GM19043 (cell line): ENCODE measurements around the gene ZNF341.
A peak's percentile ranks its signal among the peaks of the same experiment; 100 is the strongest.
"Not testable (repeated sequence)": the region's sequence is repeated elsewhere in the genome, so short reads cannot be mapped to it uniquely, and the experiment has no call there.

Experiments used
- ATAC-seq: cut with Tn5 transposase; IDR thresholded peaks from one replicate; pipeline ENCODE4 v1.9.1; 2021; ENCODE audit warnings: low read depth; ENCODE audit not compliant: unreplicated experiment

The ZNF341 gene

GRCh38 chr20:33727806-33728205 is 4.0 kb upstream of the ZNF341 start:
- ATAC-seq: no peak

GRCh38 chr20:33728463-33728862 is 3.3 kb upstream of the ZNF341 start:
- no peak for ATAC-seq

GRCh38 chr20:33729101-33729500 is 2.7 kb upstream of the ZNF341 start:
- ATAC-seq: no peak

GRCh38 chr20:33730946-33731692 is 677 bp upstream of the ZNF341 start:
- ATAC-seq: no peak

DNA sequence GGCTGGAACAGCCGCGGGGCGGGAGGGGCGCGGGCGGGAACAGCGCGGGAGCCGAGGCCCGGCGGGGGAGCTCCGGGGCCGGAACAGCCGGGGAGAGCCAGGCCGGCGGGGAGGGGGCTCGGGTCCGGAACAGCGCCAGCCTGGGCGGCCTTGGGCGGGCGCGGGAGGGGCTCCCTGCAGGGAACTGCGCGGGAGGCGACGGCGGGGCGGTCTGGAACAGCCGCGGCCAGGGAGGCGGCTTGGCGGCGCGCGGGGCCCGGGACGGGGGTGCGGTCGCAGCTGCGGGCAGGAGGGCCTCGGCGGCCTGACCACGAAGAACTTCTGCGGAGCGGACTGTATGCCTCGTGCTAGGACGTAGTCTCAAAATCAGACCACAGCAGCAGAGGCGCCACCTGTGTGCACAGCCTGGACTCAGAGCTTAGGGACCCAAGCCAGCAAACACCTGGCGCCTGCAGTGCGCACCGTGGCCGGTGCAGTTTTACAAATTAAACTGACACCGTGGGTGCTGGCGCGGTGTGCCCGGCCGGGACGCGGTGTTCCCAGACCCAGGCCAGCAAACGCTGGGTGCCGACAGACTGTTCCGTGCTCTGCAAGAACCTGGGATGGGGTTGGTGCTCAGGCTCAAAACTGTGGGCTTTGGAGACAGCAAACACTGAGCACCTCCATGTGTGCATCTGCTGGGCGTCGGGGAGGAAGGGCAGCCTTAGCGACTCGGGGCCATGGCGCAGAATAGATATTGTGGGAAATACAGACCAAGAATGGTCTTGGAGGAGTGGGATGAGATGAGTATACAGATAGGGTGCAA is 572 bp downstream of the ZNF341 start:
- ATAC-seq: peak; percentile 46

GRCh38 chr20:33733654-33734576 is 2.1 kb downstream of the ZNF341 start:
- no peak for ATAC-seq

DNA sequence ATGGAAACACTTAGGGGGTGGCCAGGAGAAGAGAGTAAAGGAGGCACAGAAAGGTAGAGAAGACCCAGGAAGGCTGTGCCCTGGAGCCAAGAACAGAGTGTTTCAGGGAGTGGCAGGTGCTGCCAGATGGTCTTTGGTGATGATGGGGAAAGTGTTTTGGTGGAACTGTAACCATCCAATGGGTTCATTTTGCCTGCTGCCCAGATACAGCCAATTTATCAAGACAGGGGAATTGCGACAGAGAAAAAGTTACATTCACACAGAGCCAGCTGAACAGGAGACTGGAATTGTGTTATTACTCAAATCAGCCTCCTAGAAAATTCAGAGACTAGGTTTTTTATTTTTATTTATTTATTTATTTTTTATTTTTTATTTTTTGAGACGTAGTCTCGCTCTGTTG is 5.2 kb downstream of the ZNF341 start:
- ATAC-seq: no peak

GRCh38 chr20:33739493-33739892 is 7.7 kb downstream of the ZNF341 start:
- no peak for ATAC-seq

- ATAC-seq: no peak
Measured at GRCh38 chr20:33740189-33740588, 8.4 kb downstream of the ZNF341 start.

DNA sequence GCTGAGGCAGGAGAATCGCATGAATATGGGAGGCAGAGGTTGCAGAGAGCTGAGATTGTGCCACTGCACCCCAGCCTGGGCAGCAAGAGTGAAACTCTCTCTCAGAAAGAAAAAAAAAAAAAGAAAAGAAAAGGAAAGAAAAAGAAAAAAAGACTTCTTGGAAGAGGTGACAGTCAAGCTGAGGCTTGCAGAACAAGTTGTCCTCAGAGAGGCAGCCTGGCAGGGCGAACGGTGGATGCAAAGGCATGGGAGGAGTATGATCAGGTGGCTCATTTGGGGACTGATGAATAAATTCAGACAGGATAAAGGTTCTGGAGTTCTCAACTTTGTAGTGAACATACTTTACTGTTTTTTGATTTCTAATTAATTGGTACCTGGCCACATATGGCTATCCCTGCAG is 12.4 kb downstream of the ZNF341 start:
- no peak for ATAC-seq

DNA sequence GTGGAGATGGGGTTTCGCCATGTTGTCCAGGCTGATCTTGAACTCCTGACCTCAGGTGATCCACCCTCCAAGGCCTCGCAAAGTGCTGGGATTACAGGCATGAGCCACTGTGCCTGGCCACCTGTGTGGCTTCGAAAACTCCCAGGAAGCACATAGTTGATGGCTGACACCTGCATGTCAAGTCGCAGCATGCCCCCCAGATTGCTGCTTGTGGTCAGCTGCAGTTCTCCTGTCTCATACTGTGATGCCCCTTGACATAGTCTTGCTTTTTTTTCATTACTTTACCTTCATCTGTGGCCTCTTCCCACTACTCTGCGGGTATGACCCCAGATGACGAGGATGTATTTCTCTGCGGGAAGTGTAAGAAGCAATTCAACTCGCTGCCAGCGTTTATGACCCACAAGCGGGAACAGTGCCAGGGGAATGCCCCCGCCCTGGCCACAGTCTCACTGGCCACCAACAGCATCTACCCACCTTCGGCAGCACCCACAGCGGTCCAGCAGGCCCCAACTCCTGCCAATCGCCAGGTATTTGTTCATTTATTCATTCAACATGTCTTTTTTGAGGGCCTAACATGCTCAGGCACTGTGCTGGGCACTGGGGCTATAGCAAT is 13.1 kb downstream of the ZNF341 start:
- no peak for ATAC-seq

- no peak for ATAC-seq
Measured at GRCh38 chr20:33746325-33746998, 14.7 kb downstream of the ZNF341 start.

DNA sequence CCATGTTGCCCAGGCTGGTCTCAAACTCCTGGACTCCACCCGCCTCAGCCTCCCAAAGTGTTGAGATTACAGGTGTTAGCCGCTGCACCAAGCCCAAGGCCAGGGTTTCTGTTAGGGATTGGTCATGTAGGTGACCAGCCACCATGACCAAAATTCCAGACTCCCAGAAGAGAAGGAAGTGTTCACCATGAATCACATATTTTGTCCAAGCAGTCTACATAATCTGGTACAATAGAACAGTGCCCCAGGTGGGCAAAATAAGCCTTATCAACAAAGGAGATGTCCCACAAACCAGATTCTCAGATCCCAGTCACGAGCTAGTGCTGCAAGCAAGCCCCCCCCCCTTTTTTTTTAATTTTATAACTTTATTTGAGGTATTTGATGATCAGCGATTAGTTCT is 20.0 kb downstream of the ZNF341 start:
- ATAC-seq: no peak

DNA sequence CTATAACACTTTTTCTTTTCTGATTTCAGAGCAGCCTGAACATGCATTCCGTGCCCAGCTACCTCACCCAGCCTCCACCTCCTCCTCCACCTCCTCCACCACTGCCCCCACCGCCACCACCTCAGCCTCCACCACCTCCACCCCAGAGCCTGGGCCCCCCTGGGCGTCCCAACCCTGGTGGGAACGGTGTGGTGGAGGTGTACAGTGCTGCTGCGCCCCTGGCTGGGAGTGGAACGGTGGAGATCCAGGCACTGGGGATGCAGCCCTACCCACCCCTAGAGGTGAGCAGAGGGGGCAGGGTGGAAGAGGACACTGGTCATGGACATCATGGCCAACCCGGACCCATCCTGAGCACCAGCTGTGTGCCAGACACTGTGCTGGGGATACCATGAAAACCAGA is 21.3 kb downstream of the ZNF341 start:
- ATAC-seq: no peak

DNA sequence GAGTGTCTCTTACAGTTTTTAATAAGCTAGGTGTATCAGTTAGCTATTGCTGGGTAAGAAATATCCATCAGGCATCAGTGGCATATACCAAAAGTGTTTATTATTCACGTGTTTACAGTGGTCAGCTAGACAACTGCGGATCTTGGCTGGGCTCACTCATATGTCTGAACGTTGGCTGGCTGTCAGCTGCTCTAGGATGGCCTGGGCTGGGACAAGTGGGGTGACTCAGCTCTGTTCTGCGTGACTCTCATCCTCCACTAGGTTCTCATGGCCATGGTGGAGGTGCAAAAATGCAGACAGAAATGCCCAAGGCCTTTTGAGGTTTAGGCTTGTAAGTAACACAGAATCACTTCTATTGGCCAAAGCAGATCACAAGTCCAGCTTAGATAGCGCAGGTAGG is 22.0 kb downstream of the ZNF341 start:
- ATAC-seq: no peak

DNA sequence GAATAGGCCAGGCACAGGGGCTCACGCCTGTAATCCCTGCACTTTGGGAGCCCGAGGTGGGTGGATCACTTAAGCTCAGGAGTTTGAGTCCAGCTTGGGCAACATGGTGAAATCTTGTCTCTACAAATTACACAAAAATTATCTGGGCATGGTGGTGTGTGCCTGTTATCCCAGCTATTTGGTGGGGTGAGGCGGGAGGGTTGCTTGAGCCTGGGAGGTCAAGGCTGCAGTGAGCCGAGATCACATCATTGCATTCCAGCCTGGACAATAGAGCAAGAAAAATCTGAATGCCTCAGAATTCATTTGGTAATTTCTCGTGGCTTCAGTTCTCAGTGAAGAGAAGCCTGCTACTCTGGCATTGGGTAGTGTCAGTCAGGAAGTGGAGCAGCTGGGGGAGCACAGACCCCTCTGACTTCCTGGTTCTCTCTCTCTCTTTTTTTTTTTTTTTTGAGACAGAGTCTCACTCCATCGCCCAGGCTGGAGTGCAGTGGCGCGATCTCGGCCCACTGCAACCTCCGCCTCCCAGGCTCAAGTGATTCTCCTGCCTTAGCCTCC is 24.2 kb downstream of the ZNF341 start:
- not testable (repeated sequence) for ATAC-seq

DNA sequence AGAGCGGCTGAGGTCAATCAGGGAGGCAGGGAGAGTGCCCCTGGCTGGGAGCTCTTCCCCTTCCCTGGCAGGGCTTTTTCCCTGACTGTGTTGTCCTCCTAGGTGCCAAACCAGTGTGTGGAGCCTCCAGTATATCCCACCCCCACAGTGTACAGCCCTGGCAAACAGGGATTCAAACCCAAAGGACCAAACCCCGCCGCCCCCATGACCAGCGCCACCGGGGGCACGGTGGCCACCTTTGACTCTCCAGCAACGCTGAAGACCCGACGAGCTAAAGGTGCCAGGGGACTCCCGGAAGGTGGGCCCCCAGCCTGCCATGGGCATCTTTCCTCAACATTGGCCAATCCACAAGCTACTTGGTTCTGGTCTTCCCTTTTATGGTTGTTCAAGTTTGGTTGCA is 25.2 kb downstream of the ZNF341 start:
- ATAC-seq: no peak

- ATAC-seq: no peak
Measured at GRCh38 chr20:33757458-33757857, 25.7 kb downstream of the ZNF341 start.

DNA sequence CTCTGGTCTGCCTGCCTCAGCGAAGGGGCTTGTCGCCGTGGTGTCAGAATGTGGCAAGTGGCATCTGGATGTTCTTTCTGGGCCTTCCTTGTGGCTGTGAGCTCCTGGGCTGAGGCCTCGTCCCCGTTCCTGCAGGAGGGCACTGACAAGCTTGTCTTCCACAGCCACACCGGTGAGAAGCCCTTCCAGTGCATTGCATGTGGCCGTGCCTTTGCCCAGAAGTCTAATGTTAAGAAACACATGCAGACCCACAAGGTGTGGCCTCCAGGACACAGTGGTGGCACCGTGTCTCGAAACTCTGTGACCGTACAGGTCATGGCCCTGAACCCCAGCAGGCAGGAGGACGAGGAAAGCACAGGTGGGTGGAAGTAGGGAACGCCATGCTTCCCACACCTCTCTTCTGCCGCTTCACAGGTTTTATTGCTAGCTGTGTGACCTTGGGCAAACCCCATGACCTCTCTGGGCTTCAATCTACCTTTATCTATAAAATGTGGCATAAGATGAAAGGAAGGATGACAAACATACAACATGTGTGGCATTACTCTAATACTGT is 30.0 kb downstream of the ZNF341 start:
- ATAC-seq: no peak
